Heart left ventricle (tissue), 16 donors: ENCODE data around the gene EMILIN1. TPM values are rescaled to one million over a fixed set of nuclear protein-coding genes. Genes with fewer than 3 reads are reported as not detected.

Experiments used
- ATAC-seq, 4 donors: fragments of 200-7000 bp; cut with Tn5 transposase; one replicate each; pipeline ENCODE4 v1.9.1; 2020 to 2022; ENCODE audit warnings: moderate library complexity in 4 of 4, mild to moderate bottlenecking in 3 of 4, moderate number of reproducible peaks in 1 of 4
- DNase-seq, 5 donors: peaks; one replicate each; pipeline ENCODE4 v3.0.0-alpha.2; 2020
- H3K27ac ChIP-seq, 12 donors: fragments of 200-600 bp; sonication (generic) in 4 of 12; one replicate each; pipeline versions ENCODE4 v1.5.0 to v1.8.0; 2016 to 2022; ENCODE audit warnings: mild to moderate bottlenecking in 2 of 12
- H3K27me3 ChIP-seq, 9 donors: fragments of 200-600 bp; sonication (generic) in 2 of 9; one replicate each; pipeline versions ENCODE4 v1.5.1 to v1.8.0; 2016 to 2022; ENCODE audit warnings: mild to moderate bottlenecking in 3 of 9
- H3K36me3 ChIP-seq, 9 donors: fragments of 200-600 bp; sonication (generic) in 2 of 9; one replicate each; pipeline versions ENCODE4 v1.5.0 to v1.8.0; 2018 to 2022; ENCODE audit warnings: mild to moderate bottlenecking in 2 of 9
- H3K4me1 ChIP-seq, 12 donors: fragments of 200-600 bp; sonication (generic) in 4 of 12; one replicate each; pipeline versions ENCODE4 v1.5.0 to v1.8.0; 2016 to 2022; ENCODE audit warnings: mild to moderate bottlenecking in 3 of 12
- H3K4me3 ChIP-seq, 12 donors: fragments of 200-600 bp; sonication (generic) in 4 of 12; one replicate each; pipeline versions ENCODE4 v1.5.0 to v1.8.0; 2017 to 2022; ENCODE audit warnings: mild to moderate bottlenecking in 9 of 12, moderate library complexity in 4 of 12
- H3K9me3 ChIP-seq, 12 donors: fragments of 200-600 bp; sonication (generic) in 4 of 12; one replicate each; pipeline versions ENCODE4 v1.5.0 to v1.8.0; 2016 to 2022; ENCODE audit warnings: mild to moderate bottlenecking in 1 of 12
- POLR2A ChIP-seq, 2 donors: fragments of 450-650 bp; IDR thresholded peaks; one replicate each; pipeline ENCODE4 v1.6.1; 2017; ENCODE audit warnings: antibody characterized with exemption in 2 of 2, mild to moderate bottlenecking in 2 of 2, moderate library complexity in 2 of 2
- WGBS, 4 donors: extraction: QIAGEN DNeasy Blood & Tissue Kit in 2 of 4; methylation state at CpG; one replicate each; pipeline versions ENCODE4 v1.1.5 to v1.1.7; 2013 to 2018; 5-methylcytosine and 5-hydroxymethylcytosine counted together
- intact Hi-C, 10 donors: fragments of 100-400 bp; cut with DNase I; formaldehyde crosslinking; loops; one replicate each; pipeline versions ENCODE4 v1.11.1 to v1.14.2; 2022
- polyA plus RNA-seq, 2 donors: library from polyadenylated mRNA; stranded (reverse); fragments of 200-250 nt; gene quantifications; one replicate each; pipeline ENCODE4 v1.2.3, GENCODE V29; 2013
- total RNA-seq, 9 donors: library from RNA; depleted of rRNA in 2 of 9; stranded (reverse); fragments of >200 nt in 2 of 9; fragmentation: NEBNext Ultra II Directional in 3 of 9; extraction: Animal tissue kit (Norgen Biotek cat#: 25700) in 3 of 9; gene quantifications; one replicate each; pipeline versions ENCODE4 v1.1.0 to v1.2.4, GENCODE V29; 2016 to 2023
- TF ChIP-seq, protein P1 (sequence below), 12 donors: fragments of 200-600 bp; sonication (generic) in 4 of 12; IDR thresholded peaks; one replicate each; pipeline versions ENCODE4 v1.5.0 to v1.8.0; 2018 to 2022; ENCODE audit warnings: antibody characterized with exemption in 12 of 12, mild to moderate bottlenecking in 5 of 12
- donor health status: ischemic (EF 13 %, LVEDD 7.1; RV severe dilation, severe dysfunction).
- donor health status: healthy with polysubstance abuse.
- donor health status: DM: no; HTN: yes; CAD: no.
- donor health status: DM: no; HTN: no; CAD: no.
- donor health status: ischemic (EF 25% LVEDD 6.9; RV normal size, moderate dysfunction).
- donor health status: ischemic (EF 25% LVEDD 5.7; RV mildly dilated, moderate dysfunction).
- donor health status: healthy.
- donor health status: DM: yes; HTN: yes; CAD: no.
- donor health status: ischemic (EF 35%, LVEDD 5.7; RV mildly dilated, moderate dysfunction).
- donor health status: nonischemic (EF 11% LVEDD 7.7; RV severe dilation, severe dysfunction).
- donor health status: DM: yes; HTN: yes; CAD: no.
- donor health status: PGD.
- donor health status: ischemic (EF 29% LVEDD 5.4; RV normal size, mild dysfunction).
- donor health status: nonischemic (EF 23%, LVEDD 6.1; RV moderate dilation, normal function).

EMILIN1 gene
- total and polyA plus RNA-seq, 11 donors, result 7.5 to 76.9 (median 21.0) TPM

- TF ChIP-seq POLR2A (IDR thresholded peaks at IDR 0.05), result no peak
- TF ChIP-seq, protein P1, sequence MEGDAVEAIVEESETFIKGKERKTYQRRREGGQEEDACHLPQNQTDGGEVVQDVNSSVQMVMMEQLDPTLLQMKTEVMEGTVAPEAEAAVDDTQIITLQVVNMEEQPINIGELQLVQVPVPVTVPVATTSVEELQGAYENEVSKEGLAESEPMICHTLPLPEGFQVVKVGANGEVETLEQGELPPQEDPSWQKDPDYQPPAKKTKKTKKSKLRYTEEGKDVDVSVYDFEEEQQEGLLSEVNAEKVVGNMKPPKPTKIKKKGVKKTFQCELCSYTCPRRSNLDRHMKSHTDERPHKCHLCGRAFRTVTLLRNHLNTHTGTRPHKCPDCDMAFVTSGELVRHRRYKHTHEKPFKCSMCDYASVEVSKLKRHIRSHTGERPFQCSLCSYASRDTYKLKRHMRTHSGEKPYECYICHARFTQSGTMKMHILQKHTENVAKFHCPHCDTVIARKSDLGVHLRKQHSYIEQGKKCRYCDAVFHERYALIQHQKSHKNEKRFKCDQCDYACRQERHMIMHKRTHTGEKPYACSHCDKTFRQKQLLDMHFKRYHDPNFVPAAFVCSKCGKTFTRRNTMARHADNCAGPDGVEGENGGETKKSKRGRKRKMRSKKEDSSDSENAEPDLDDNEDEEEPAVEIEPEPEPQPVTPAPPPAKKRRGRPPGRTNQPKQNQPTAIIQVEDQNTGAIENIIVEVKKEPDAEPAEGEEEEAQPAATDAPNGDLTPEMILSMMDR (IDR thresholded peaks at IDR 0.05), result no peak
- peaks cover 0 to 55% (median 51%) of the 10 kb centered on the region in 9 donors for H3K36me3 ChIP-seq
- H3K4me3 ChIP-seq, result no peak overlapping the region
- H3K27me3 ChIP-seq, result no peaks in the 10 kb centered on the region
- no peaks in the 10 kb centered on the region for H3K9me3 ChIP-seq
- H3K27ac ChIP-seq, result no peak overlapping the region
- WGBS, 4 donors, result 79 to 86% (median 85%) methylated on average over 8 of the region's 8 CpGs
- ATAC-seq (no peak), DNase-seq (no peak)
- intact Hi-C loops, result loop anchor here in 1 of 10 donors (2.0 to 5.0 kb wide), 2 partner anchors 15 to 34 kb away; partner anchors contain the start of gene KHK
- H3K4me1 ChIP-seq, result peaks cover 0 to 25% (median 12%) of the 10 kb centered on the region in 12 donors
Observed at GRCh38 chr2:27053776-27054175, 24.6 kb upstream of the EMILIN1 start.

GRCh38 chr2:27054721-27055120, 23.7 kb upstream of the EMILIN1 start:
- ATAC-seq (no peak), DNase-seq (no peak)
- no peak overlapping the region for H3K4me3 ChIP-seq
- no peaks in the 10 kb centered on the region for H3K27me3 ChIP-seq
- H3K4me1 ChIP-seq, result peaks cover 0 to 19% (median 8%) of the 10 kb centered on the region in 12 donors
- intact Hi-C loops, result loop anchor here in 1 of 10 donors (2.0 to 5.0 kb wide), 2 partner anchors 14 to 33 kb away; partner anchors contain the start of gene KHK
- no peaks in the 10 kb centered on the region for H3K9me3 ChIP-seq
- H3K36me3 ChIP-seq, result peaks cover 0 to 64% (median 60%) of the 10 kb centered on the region in 9 donors
- no peak overlapping the region for H3K27ac ChIP-seq
- TF ChIP-seq, protein P1 (IDR thresholded peaks at IDR 0.05), result no peak
- no peak for TF ChIP-seq POLR2A (IDR thresholded peaks at IDR 0.05)
- WGBS, 4 donors, result 95 to 96% (median 96%) methylated on average over 11 of the region's 11 CpGs

GRCh38 chr2:27057184-27057583, 21.2 kb upstream of the EMILIN1 start:
- peaks cover 0 to 76% (median 68%) of the 10 kb centered on the region in 9 donors for H3K36me3 ChIP-seq
- H3K27me3 ChIP-seq, result no peaks in the 10 kb centered on the region
- DNase-seq, result peak in 1 of 5 donors; percentile 14
- WGBS, 4 donors, result 90 to 94% (median 92%) methylated on average over 6 of the region's 6 CpGs
- H3K4me3 ChIP-seq, result no peak overlapping the region
- H3K9me3 ChIP-seq, result no peaks in the 10 kb centered on the region
- peaks cover 0 to 8% (median 3%) of the 10 kb centered on the region in 12 donors for H3K4me1 ChIP-seq
- TF ChIP-seq, protein P1 (IDR thresholded peaks at IDR 0.05), result no peak
- no peak for TF ChIP-seq POLR2A (IDR thresholded peaks at IDR 0.05)
- intact Hi-C loops, result no loop called here
- ATAC-seq, result no peak
- H3K27ac ChIP-seq, result no peak overlapping the region

DNA sequence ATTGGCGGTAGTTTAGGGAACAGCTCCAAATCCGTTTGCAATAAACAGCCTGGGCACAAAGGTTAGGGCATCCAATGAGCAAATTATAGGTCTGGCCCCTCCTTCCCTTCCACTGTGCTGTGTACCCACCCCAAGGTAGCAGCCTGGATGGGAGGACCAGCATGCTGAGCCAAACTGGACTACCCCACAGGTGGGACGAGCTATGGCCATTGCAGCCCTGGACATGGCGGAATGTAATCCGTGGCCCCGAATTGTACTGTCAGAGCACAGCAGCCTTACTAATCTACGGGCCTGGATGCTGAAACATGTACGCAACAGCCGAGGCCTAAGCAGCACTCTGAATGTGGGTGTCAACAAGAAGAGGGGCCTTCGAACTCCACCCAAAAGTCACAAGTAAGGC, 20.2 kb upstream of the EMILIN1 start:
- Histone ChIP-seq H3K4me1 (peaks cover 0 to 8% (median 0%) of the 10 kb centered on the region in 12 donors), H3K9me3 (no peaks in the 10 kb centered on the region), H3K4me3 (no peak overlapping the region), H3K27ac (no peak overlapping the region), H3K27me3 (no peaks in the 10 kb centered on the region), H3K36me3 (peaks cover 0 to 83% (median 67%) of the 10 kb centered on the region in 9 donors)
- intact Hi-C loops, result no loop called here
- DNase-seq, result peak in 1 of 5 donors; percentile 25
- WGBS, 4 donors, result 92 to 95% (median 92%) methylated on average over 7 to 10 of the region's 10 CpGs
- TF ChIP-seq, protein P1 (IDR thresholded peaks at IDR 0.05), result no peak
- TF ChIP-seq POLR2A (IDR thresholded peaks at IDR 0.05), result no peak
- ATAC-seq, result no peak
